ENCODE measurements around the gene MTAP.

Gene MTAP

DNA sequence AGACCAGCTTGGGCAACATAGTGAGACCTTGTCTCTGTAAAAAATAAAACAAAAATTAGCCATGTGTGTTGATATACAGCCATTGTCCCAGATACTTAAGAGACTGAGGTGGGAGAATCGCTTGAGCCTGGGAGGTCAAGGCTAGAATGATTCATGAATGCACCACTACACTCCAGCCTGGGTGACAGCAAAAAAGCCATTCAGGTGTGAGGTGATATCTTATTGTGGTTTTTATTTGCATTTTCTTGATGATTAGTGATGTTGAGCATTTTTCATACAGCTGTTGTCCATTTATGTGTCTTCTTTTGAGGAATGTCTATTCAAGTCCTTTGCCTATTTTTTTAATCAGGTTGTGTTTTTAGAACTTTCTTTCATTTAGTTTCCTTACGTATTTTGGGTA is 23.2 kb downstream of the MTAP start:
- TF ChIP-seq, protein P1, sequence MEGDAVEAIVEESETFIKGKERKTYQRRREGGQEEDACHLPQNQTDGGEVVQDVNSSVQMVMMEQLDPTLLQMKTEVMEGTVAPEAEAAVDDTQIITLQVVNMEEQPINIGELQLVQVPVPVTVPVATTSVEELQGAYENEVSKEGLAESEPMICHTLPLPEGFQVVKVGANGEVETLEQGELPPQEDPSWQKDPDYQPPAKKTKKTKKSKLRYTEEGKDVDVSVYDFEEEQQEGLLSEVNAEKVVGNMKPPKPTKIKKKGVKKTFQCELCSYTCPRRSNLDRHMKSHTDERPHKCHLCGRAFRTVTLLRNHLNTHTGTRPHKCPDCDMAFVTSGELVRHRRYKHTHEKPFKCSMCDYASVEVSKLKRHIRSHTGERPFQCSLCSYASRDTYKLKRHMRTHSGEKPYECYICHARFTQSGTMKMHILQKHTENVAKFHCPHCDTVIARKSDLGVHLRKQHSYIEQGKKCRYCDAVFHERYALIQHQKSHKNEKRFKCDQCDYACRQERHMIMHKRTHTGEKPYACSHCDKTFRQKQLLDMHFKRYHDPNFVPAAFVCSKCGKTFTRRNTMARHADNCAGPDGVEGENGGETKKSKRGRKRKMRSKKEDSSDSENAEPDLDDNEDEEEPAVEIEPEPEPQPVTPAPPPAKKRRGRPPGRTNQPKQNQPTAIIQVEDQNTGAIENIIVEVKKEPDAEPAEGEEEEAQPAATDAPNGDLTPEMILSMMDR (IDR thresholded peaks at IDR 0.05; ENCODE audit: low read depth, low read length, missing control alignments): no peak
- DNase-seq (ENCODE audit: extremely low read depth, low read depth): no peak
- H3K4me3 ChIP-seq (replicated peaks; ENCODE audit: low read depth, low read length): no peak overlapping the region

- TF ChIP-seq, protein P1 (IDR thresholded peaks at IDR 0.05; ENCODE audit: low read depth, low read length, missing control alignments): no peak
- H3K4me3 ChIP-seq (replicated peaks; ENCODE audit: low read depth, low read length): no peak overlapping the region
- DNase-seq (ENCODE audit: extremely low read depth, low read depth): no peak
Measured at GRCh38 chr9:21828853-21829410, 26.5 kb downstream of the MTAP start.

DNA sequence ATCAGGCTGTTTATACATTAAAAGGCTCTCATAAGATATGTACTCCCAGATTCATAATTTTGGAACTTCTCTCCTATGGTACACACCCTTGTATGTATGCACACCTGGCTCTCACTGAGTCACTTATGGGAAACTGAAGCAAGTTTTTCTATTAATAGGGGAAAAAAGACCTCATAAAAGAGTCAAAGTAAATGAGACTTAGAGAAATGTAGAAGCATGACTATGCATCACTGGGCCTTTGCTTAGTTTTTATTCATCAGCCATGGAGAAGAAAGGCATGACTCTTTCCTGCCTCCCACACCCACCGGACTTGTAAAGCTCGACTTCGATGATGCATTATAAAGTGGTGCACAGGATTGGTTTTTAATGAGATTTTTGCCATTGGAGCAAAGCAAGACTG is 28.2 kb downstream of the MTAP start:
- DNase-seq (ENCODE audit: extremely low read depth, low read depth): no peak
- H3K4me3 ChIP-seq (replicated peaks; ENCODE audit: low read depth, low read length): no peak overlapping the region
- TF ChIP-seq, protein P1 (IDR thresholded peaks at IDR 0.05; ENCODE audit: low read depth, low read length, missing control alignments): no peak

DNA sequence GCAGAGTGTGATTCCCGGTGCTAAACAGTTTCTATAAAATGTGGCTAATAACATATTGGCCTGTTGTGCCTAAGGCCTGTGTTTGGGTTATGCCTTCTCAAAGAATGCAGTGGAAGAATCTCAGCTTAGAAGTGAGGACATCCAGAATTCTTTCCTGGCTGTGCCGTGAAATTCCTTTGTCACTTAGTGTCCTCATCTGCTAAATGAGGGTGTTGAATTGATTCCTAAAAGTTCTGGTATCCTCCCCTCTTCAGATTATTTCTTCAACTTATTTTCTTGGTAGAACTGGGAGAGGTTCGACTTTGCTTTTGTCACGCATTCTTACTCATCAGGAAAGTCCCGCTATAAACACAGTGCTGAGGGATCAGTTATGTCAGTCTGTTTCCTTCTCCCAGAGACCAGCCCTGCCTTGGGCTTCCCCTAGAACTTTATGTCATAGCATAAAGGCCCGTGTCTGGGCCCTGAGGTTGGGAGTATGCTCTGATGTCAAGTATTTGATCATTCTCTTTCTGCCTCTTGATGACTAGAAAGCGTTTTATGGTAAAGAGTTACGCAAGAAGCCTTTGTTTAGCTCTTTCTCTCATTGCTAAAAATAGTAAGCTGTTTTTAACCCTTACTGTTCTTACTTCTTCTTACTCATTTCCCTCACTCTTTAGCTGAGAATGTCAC is 29.5 kb downstream of the MTAP start:
- no peak overlapping the region for H3K4me3 ChIP-seq (replicated peaks; ENCODE audit: low read depth, low read length)
- TF ChIP-seq, protein P1 (IDR thresholded peaks at IDR 0.05; ENCODE audit: low read depth, low read length, missing control alignments): no peak
- no peak for DNase-seq (ENCODE audit: extremely low read depth, low read depth)

- no peak for DNase-seq (ENCODE audit: extremely low read depth, low read depth)
- TF ChIP-seq, protein P1 (IDR thresholded peaks at IDR 0.05; ENCODE audit: low read depth, low read length, missing control alignments): no peak
- no peak overlapping the region for H3K4me3 ChIP-seq (replicated peaks; ENCODE audit: low read depth, low read length)
Measured at GRCh38 chr9:21833090-21833801, 30.8 kb downstream of the MTAP start.

- no peak overlapping the region for H3K4me3 ChIP-seq (replicated peaks; ENCODE audit: low read depth, low read length)
- TF ChIP-seq, protein P1 (IDR thresholded peaks at IDR 0.05; ENCODE audit: low read depth, low read length, missing control alignments): no peak
- DNase-seq (ENCODE audit: extremely low read depth, low read depth): no peak
Measured at GRCh38 chr9:21835121-21835520, 32.7 kb downstream of the MTAP start.
